ENCODE results near the gene SLC16A7. TPM values are rescaled to one million over a fixed set of nuclear protein-coding genes. Genes with fewer than 3 reads are reported as not detected.

SLC16A7 gene
- total and polyA plus RNA-seq, 9 of the 15 experiments (the other 6 are each of a cell fraction or from before 2014, with no cell fraction given) = 0.18 TPM; not detected in 8

GRCh38 chr12:59733200-59733599, 137.4 kb downstream of the SLC16A7 start:
- ChIA-PET CTCF (ENCODE audit: low intra/inter-chr PET ratio) (no interaction called here), POLR2A (no interaction called here)
- no peaks in the 10 kb centered on the region for H3K27me3 ChIP-seq (ENCODE audit: control insufficient read depth in 2 of 2, insufficient read depth in 2 of 2, low read length in 2 of 2)
- ATAC-seq = no peak
- BruUV-seq (replicated peaks) = no TSS peak
- no peaks in the 10 kb centered on the region for H3K9me1 ChIP-seq (ENCODE audit: control insufficient read depth, insufficient read depth, low read length)
- H3K79me2 ChIP-seq (ENCODE audit: control insufficient read depth, insufficient read depth, low read length) = no peaks in the 10 kb centered on the region
- no peak for FAIRE-seq
- 2% methylated on average over 8 of the region's 8 CpGs for WGBS (ENCODE audit: insufficient coverage, low coverage, missing lambda C conversion rate)
- H3K9me3 ChIP-seq (replicated peaks; ENCODE audit: control insufficient read depth, insufficient read depth, low read depth, low read length) = no peaks in the 10 kb centered on the region
- no peaks in the 10 kb centered on the region for H3K4me1 ChIP-seq (replicated peaks in 1 of 2; ENCODE audit: control insufficient read depth in 2 of 2, insufficient read depth in 2 of 2, low read length in 2 of 2)
- no peak overlapping the region for H2AFZ ChIP-seq (ENCODE audit: low read depth, low read length)
- H3K4me3 ChIP-seq = no peak overlapping the region
- no peak for DNase-seq (ENCODE audit: extremely low read depth in 1 of 4, low spot score in 3 of 4)
- in situ Hi-C loops (cut with MboI) = no loop called here
- H4K20me1 ChIP-seq (replicated peaks; ENCODE audit: control insufficient read depth, insufficient read depth, low read length) = no peaks in the 10 kb centered on the region
- intact Hi-C loops (cut with micrococcal nuclease) = no loop called here
- H3K36me3 ChIP-seq (ENCODE audit: control insufficient read depth, insufficient read depth, low read length) = no peaks in the 10 kb centered on the region
- no peak overlapping the region for H3K9ac ChIP-seq (ENCODE audit: insufficient read depth in 1 of 2, low read depth in 2 of 2, low read length in 2 of 2)
- no peak overlapping the region for H3K4me2 ChIP-seq (ENCODE audit: insufficient read depth, low read length)
- no peak overlapping the region for H3K27ac ChIP-seq (ENCODE audit: extremely low read depth, low read depth, low read length)
- TF ChIP-seq ZNF696 (CRISPR knock-in tag; conservative IDR thresholded peaks at IDR 0.05) (no peak), ZFPM2 (CRISPR knock-in tag; IDR thresholded peaks at IDR 0.05) (no peak), ZNF253 (CRISPR knock-in tag; conservative IDR thresholded peaks at IDR 0.05) (no peak), SRSF1 (IDR thresholded peaks at IDR 0.05; ENCODE audit: low read depth, low read length) (no peak), ZBTB9 (CRISPR knock-in tag; IDR thresholded peaks at IDR 0.05) (no peak), ZNF143 (CRISPR knock-in tag; IDR thresholded peaks at IDR 0.05) (no peak), MITF (IDR thresholded peaks at IDR 0.05) (no peak), TAL1 (IDR thresholded peaks at IDR 0.05) (no peak), MLX (CRISPR knock-in tag; conservative IDR thresholded peaks at IDR 0.05) (no peak), CHD1 (IDR thresholded peaks at IDR 0.05; ENCODE audit: low read length) (no peak), RERE (CRISPR knock-in tag; IDR thresholded peaks at IDR 0.05; ENCODE audit: borderline replicate concordance) (no peak), NR2C2 (CRISPR knock-in tag; IDR thresholded peaks at IDR 0.05) (no peak), NR2C2 (tag; IDR thresholded peaks at IDR 0.05) (no peak), CC2D1A (IDR thresholded peaks at IDR 0.05) (no peak), SETDB1 (IDR thresholded peaks at IDR 0.05; ENCODE audit: low read length) (no peak), ZNF175 (CRISPR knock-in tag; IDR thresholded peaks at IDR 0.05; ENCODE audit: low read depth) (no peak)
